ENCODE measurements around the gene GPC6. TPM values are rescaled to one million over a fixed set of nuclear protein-coding genes. Genes with fewer than 3 reads are reported as not detected.
A peak's percentile ranks its signal among the peaks of the same experiment; 100 is the strongest.
"Not testable (repeated sequence)": the region's sequence is repeated elsewhere in the genome, so short reads cannot be mapped to it uniquely, and the experiment has no call there.

Gene GPC6
- polyA plus RNA-seq (ENCODE audit: insufficient read length): 4.1 TPM

GRCh38 chr13:93226623-93227279 lies at the start of gene GPC6:
GPC6 (plus strand) TSS chr13:93226807.
- peak; percentile 87 for DNase-seq

GRCh38 chr13:93180356-93180969 lies 46.1 kb upstream of the GPC6 start:
- no peak for DNase-seq

- no peak for DNase-seq
Observed at GRCh38 chr13:93182406-93182805, 44.2 kb upstream of the GPC6 start.

- no peak for DNase-seq
Observed at GRCh38 chr13:93183302-93183701, 43.3 kb upstream of the GPC6 start.

- DNase-seq: no peak
Observed at GRCh38 chr13:93190006-93190405, 36.6 kb upstream of the GPC6 start.

- no peak for DNase-seq
Observed at GRCh38 chr13:93193682-93194081, 32.9 kb upstream of the GPC6 start.

GRCh38 chr13:93199856-93200255 lies 26.8 kb upstream of the GPC6 start:
- no peak for DNase-seq

GRCh38 chr13:93200626-93201025 lies 26.0 kb upstream of the GPC6 start:
- DNase-seq: no peak

GRCh38 chr13:93201992-93202558 lies 24.5 kb upstream of the GPC6 start:
- no peak for DNase-seq

- not testable (repeated sequence) for DNase-seq
Observed at GRCh38 chr13:93206778-93207392, 19.7 kb upstream of the GPC6 start.

- DNase-seq: no peak
Observed at GRCh38 chr13:93216122-93216521, 10.5 kb upstream of the GPC6 start.

- no peak for DNase-seq
Observed at GRCh38 chr13:93217721-93218261, 8.8 kb upstream of the GPC6 start.

GRCh38 chr13:93218583-93218982 lies 8.0 kb upstream of the GPC6 start:
- DNase-seq: no peak

- DNase-seq: no peak
Observed at GRCh38 chr13:93220073-93220472, 6.5 kb upstream of the GPC6 start.

- DNase-seq: no peak
Observed at GRCh38 chr13:93222976-93223375, 3.6 kb upstream of the GPC6 start.

- no peak for DNase-seq
Observed at GRCh38 chr13:93224535-93224934, 2.1 kb upstream of the GPC6 start.

- no peak for DNase-seq
Observed at GRCh38 chr13:93225610-93226009, 997 bp upstream of the GPC6 start.

GRCh38 chr13:93226065-93226622 lies 463 bp upstream of the GPC6 start:
- no peak for DNase-seq

GRCh38 chr13:93227280-93227877 lies 772 bp downstream of the GPC6 start:
- peak; percentile 52 for DNase-seq

- peak; percentile 87 for DNase-seq
Observed at GRCh38 chr13:93227878-93228642, 1.5 kb downstream of the GPC6 start.

GRCh38 chr13:93228643-93228937 lies 2.0 kb downstream of the GPC6 start:
- no peak for DNase-seq

- no peak for DNase-seq
Observed at GRCh38 chr13:93230261-93230855, 3.8 kb downstream of the GPC6 start.
